WTC11 (cell line): ENCODE data around the gene ACOXL. TPM values are rescaled to one million over a fixed set of nuclear protein-coding genes. Genes with fewer than 3 reads are reported as not detected.

Source experiments
- ATAC-seq: fragments of 200-7000 bp; cut with Tn5 transposase; 2 replicates; pipeline ENCODE4 v1.10.0; 2021; ENCODE audit warnings: mild to moderate bottlenecking, moderate library complexity
- CTCF ChIA-PET: fragments of 300-600 bp; sonication (Branson Sonifier 250); formaldehyde crosslinking; loops from one replicate; lab custom pipeline; 2021; ENCODE audit warnings: antibody characterized with exemption; lab: Charles Lee
- POLR2A ChIA-PET: fragments of 350-600 bp; sonication (Branson Sonifier 250); formaldehyde crosslinking; loops from one replicate; lab custom pipeline; 2021; ENCODE audit warnings: antibody characterized with exemption; lab: Charles Lee
- DNase-seq: peaks from one replicate; pipeline ENCODE4 v3.0.0; 2021; ENCODE audit warnings: low spot score
- H3K27ac Mint-ChIP-seq: 2 replicates; pipeline ENCODE4 v1.8.0; 2021; ENCODE audit warnings: mixed read lengths
- H3K27me3 Mint-ChIP-seq: 2 replicates; pipeline ENCODE4 v1.8.0; 2021; ENCODE audit warnings: low read depth, mild to moderate bottlenecking, moderate library complexity, mixed read lengths
- H3K36me3 Mint-ChIP-seq: 2 replicates; pipeline ENCODE4 v1.8.0; 2021; ENCODE audit warnings: mixed read lengths
- H3K4me1 Mint-ChIP-seq: 2 replicates; pipeline ENCODE4 v1.8.0; 2022; ENCODE audit warnings: mixed read lengths
- H3K4me3 Mint-ChIP-seq: 2 replicates; pipeline ENCODE4 v1.8.0; 2021; ENCODE audit warnings: mild to moderate bottlenecking, moderate library complexity, mixed read lengths
- H3K9me3 Mint-ChIP-seq: 2 replicates; pipeline ENCODE4 v1.8.0; 2021; ENCODE audit warnings: mixed read lengths
- AR ChIP-seq: fragments of 250-450 bp; sonication (Bioruptor Pico); IDR thresholded peaks from 2 replicates; pipeline ENCODE4 v1.9.0; 2021; ENCODE audit warnings: mild to moderate bottlenecking
- ATF3 ChIP-seq: sonication (generic); formaldehyde crosslinking; conservative IDR thresholded peaks from 2 replicates; pipeline ENCODE4 v1.8.1; 2022; ENCODE audit warnings: mild to moderate bottlenecking, missing genetic modification reagents
- CREB1 ChIP-seq: sonication (generic); formaldehyde crosslinking; IDR thresholded peaks from 2 replicates; pipeline ENCODE4 v1.8.0; 2023; ENCODE audit warnings: mild to moderate bottlenecking, missing genetic modification reagents
- E2F1 ChIP-seq: sonication (generic); formaldehyde crosslinking; IDR thresholded peaks from 2 replicates; pipeline ENCODE4 v1.8.0; 2022; ENCODE audit warnings: mild to moderate bottlenecking, missing genetic modification reagents
- ETV6 ChIP-seq: sonication (generic); formaldehyde crosslinking; IDR thresholded peaks from 2 replicates; pipeline ENCODE4 v1.8.1; 2022; ENCODE audit warnings: mild to moderate bottlenecking, missing genetic modification reagents
- FOXJ3 ChIP-seq: sonication (generic); formaldehyde crosslinking; IDR thresholded peaks from 2 replicates; pipeline ENCODE4 v1.9.0; 2021; ENCODE audit warnings: missing genetic modification reagents, mild to moderate bottlenecking, borderline replicate concordance
- JAZF1 ChIP-seq: fragments of 250-450 bp; sonication (Bioruptor Pico); IDR thresholded peaks from 2 replicates; pipeline ENCODE4 v1.9.0; 2021; ENCODE audit warnings: moderate library complexity, mild to moderate bottlenecking, inconsistent platforms
- MAX ChIP-seq: sonication (generic); formaldehyde crosslinking; IDR thresholded peaks from 2 replicates; pipeline ENCODE4 v1.8.0; 2022; ENCODE audit warnings: mild to moderate bottlenecking, missing genetic modification reagents
- MXD4 ChIP-seq: fragments of 250-450 bp; sonication (Bioruptor Pico); IDR thresholded peaks from 2 replicates; pipeline ENCODE4 v1.8.0; 2021; ENCODE audit warnings: mild to moderate bottlenecking, moderate library complexity, borderline replicate concordance
- NFATC4 ChIP-seq: fragments of 250-450 bp; sonication (Bioruptor Pico); IDR thresholded peaks from 2 replicates; pipeline ENCODE4 v1.9.0; 2021; ENCODE audit warnings: mild to moderate bottlenecking
- NFYB ChIP-seq: sonication (generic); formaldehyde crosslinking; conservative IDR thresholded peaks from 2 replicates; pipeline ENCODE4 v1.8.0; 2022; ENCODE audit warnings: low read depth, missing genetic modification reagents
- OVOL2 ChIP-seq: fragments of 250-450 bp; sonication (Bioruptor Pico); IDR thresholded peaks from 2 replicates; pipeline ENCODE4 v1.9.0; 2021; ENCODE audit warnings: mild to moderate bottlenecking, borderline replicate concordance
- PRRX2 ChIP-seq: fragments of 250-450 bp; sonication (Bioruptor Pico); IDR thresholded peaks from 2 replicates; pipeline ENCODE4 v1.8.0; 2021; ENCODE audit warnings: mild to moderate bottlenecking
- SP1 ChIP-seq: sonication (generic); formaldehyde crosslinking; conservative IDR thresholded peaks from 2 replicates; pipeline ENCODE4 v1.8.1; 2022; ENCODE audit warnings: missing genetic modification reagents
- ZNF138 ChIP-seq: sonication (generic); formaldehyde crosslinking; conservative IDR thresholded peaks from 2 replicates; pipeline ENCODE4 v1.8.1; 2022; ENCODE audit warnings: mild to moderate bottlenecking, moderate library complexity, missing genetic modification reagents
- ZNF232 ChIP-seq: sonication (generic); formaldehyde crosslinking; IDR thresholded peaks from 2 replicates; pipeline ENCODE4 v1.8.0; 2022; ENCODE audit warnings: mild to moderate bottlenecking, missing genetic modification reagents
- ZNF263 ChIP-seq: sonication (generic); formaldehyde crosslinking; IDR thresholded peaks from 2 replicates; pipeline ENCODE4 v1.8.1; 2022; ENCODE audit warnings: low read depth, mild to moderate bottlenecking, moderate library complexity, missing genetic modification reagents
- ZNF317 ChIP-seq: sonication (generic); formaldehyde crosslinking; IDR thresholded peaks from 2 replicates; pipeline ENCODE4 v1.8.1; 2023; ENCODE audit warnings: low read depth, mild to moderate bottlenecking, moderate library complexity, missing genetic modification reagents, borderline replicate concordance
- total RNA-seq: library from RNA; stranded (reverse); gene quantifications from 3 replicates; pipeline ENCODE4 v1.2.3, GENCODE V29; 2021
- TF ChIP-seq, protein P1 (sequence below): fragments of 250-450 bp; sonication (Bioruptor Pico); conservative IDR thresholded peaks from 2 replicates; pipeline ENCODE4 v1.9.0; 2021; ENCODE audit warnings: mild to moderate bottlenecking
- TF ChIP-seq, protein P2 (sequence below): sonication (generic); formaldehyde crosslinking; IDR thresholded peaks from 2 replicates; pipeline ENCODE4 v1.8.0; 2022; ENCODE audit warnings: mild to moderate bottlenecking, missing genetic modification reagents

Gene ACOXL
- total RNA-seq, 1 experiment from 2014 or later = 14.9 TPM

DNA sequence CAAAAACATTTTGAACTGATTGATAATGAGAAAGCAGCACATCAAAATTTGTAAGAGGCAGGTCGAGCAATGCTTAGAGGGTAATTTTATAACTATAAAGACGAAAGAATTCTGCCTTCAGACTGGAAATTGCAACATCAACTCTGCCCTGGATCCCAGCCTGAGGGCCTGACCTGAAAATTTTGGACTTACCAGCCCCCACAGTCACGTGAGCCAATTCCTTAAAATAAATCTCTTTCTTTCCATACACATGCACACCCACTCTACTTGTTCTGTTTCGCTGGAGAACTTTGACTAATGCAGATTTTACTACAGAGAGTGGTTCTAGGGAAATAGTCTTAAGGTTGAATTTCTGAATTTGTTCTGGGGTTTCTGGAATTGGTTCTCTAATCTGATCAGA, 14.6 kb upstream of the ACOXL start:
- ATAC-seq (no peak), DNase-seq (no peak)
- Mint-ChIP-seq H3K27ac (no peak overlapping the region), H3K36me3 (no peaks in the 10 kb centered on the region), H3K4me1 (no peaks in the 10 kb centered on the region), H3K4me3 (no peak overlapping the region), H3K27me3 (peaks cover 16% of the 10 kb centered on the region), H3K9me3 (peaks cover 4% of the 10 kb centered on the region; the same call in 1 of the 2 replicates)
- ChIA-PET POLR2A (no interaction called here), CTCF (no interaction called here)
- TF ChIP-seq, protein P1, sequence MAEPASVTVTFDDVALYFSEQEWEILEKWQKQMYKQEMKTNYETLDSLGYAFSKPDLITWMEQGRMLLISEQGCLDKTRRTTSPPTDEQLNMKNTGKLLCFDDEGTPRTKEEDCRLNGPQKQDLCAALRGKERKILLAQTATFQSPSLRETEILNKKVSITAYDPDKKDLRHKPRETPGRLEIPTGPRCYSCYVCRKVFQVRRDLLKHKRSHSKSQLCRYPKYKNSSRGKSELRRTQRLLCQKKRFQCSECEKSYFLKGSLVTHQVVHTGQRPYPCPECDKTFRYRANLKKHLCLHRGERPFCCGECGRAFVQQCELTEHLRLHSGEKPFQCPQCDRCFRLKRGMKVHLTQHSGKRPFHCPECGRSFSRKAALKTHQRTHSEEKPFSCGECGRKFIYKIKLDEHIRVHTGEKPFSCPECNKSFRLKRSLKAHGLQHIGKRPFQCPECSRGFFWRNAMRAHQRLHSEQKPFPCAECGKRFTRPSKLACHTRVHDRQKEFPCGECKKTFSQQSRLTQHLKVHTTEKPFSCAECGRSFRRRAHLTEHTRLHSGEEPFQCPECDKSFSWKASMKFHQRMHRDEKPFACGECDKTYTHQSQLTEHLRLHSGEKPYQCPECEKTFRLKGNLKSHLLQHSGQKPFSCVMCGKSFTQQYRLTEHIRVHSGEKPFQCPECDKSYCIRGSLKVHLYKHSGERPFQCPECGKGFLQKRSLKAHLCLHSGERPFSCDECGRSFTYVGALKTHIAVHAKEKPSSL (CRISPR knock-in tag) = no peak
- no peak for TF ChIP-seq NFYB
- no peak for TF ChIP-seq MAX
- TF ChIP-seq, protein P2, sequence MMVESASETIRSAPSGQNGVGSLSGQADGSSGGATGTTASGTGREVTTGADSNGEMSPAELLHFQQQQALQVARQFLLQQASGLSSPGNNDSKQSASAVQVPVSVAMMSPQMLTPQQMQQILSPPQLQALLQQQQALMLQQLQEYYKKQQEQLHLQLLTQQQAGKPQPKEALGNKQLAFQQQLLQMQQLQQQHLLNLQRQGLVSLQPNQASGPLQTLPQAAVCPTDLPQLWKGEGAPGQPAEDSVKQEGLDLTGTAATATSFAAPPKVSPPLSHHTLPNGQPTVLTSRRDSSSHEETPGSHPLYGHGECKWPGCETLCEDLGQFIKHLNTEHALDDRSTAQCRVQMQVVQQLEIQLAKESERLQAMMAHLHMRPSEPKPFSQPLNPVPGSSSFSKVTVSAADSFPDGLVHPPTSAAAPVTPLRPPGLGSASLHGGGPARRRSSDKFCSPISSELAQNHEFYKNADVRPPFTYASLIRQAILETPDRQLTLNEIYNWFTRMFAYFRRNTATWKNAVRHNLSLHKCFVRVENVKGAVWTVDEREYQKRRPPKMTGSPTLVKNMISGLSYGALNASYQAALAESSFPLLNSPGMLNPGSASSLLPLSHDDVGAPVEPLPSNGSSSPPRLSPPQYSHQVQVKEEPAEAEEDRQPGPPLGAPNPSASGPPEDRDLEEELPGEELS (CRISPR knock-in tag) = no peak
- no peak for TF ChIP-seq ZNF232 (CRISPR knock-in tag)
- TF ChIP-seq NFATC4 (CRISPR knock-in tag) = no peak
- no peak for TF ChIP-seq ZNF317 (CRISPR knock-in tag)
- no peak for TF ChIP-seq PRRX2 (CRISPR knock-in tag)
- no peak for TF ChIP-seq ZNF263 (CRISPR knock-in tag)
- TF ChIP-seq SP1 (CRISPR knock-in tag) = no peak
- TF ChIP-seq CREB1 (CRISPR knock-in tag) = no peak
- no peak for TF ChIP-seq AR (CRISPR knock-in tag)
- TF ChIP-seq E2F1 (CRISPR knock-in tag) = no peak
- no peak for TF ChIP-seq JAZF1 (CRISPR knock-in tag)
- no peak for TF ChIP-seq OVOL2 (CRISPR knock-in tag)
- TF ChIP-seq FOXJ3 (CRISPR knock-in tag) = no peak

DNA sequence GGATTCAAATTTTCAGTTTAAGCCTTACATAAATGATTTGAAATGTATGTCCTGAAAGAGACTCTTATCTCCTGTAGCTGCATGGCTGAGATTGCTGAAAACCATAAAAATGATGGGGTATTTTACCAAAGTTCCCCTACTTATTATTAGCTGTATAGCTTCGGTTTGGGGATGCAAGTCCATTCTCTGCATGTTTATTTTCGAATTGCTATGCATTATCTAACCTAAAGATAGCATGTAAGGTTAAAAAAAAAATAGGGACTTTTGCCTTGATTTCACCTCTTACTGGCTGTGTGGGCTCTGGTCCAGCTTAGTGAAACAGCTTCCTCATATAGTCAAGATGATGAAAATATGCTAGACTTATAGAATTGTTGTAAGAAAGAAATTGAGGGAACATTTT, 14.0 kb upstream of the ACOXL start:
- DNase-seq (no peak), ATAC-seq (no peak)
- POLR2A ChIA-PET = no interaction called here
- Mint-ChIP-seq H3K27me3 (peaks cover 15% of the 10 kb centered on the region), H3K9me3 (no peaks in the 10 kb centered on the region), H3K27ac (no peak overlapping the region), H3K4me1 (no peaks in the 10 kb centered on the region)
- CTCF ChIA-PET = no interaction called here
- no peak for TF ChIP-seq NFATC4 (CRISPR knock-in tag)
- TF ChIP-seq ZNF138 = no peak
- no peak for TF ChIP-seq ETV6 (CRISPR knock-in tag)
- TF ChIP-seq, protein P1 (CRISPR knock-in tag) = no peak
- no peak for TF ChIP-seq ATF3 (CRISPR knock-in tag)
- no peak for TF ChIP-seq MXD4 (CRISPR knock-in tag)
- TF ChIP-seq, all 79 proteins: peak for 0
- Mint-ChIP-seq H3K36me3 (no peaks in the 10 kb centered on the region), H3K4me3 (no peak overlapping the region)
